Left ventricle myocardium superior (tissue), 1 donor: ENCODE measurements around the gene HS1BP3. TPM values are rescaled to one million over a fixed set of nuclear protein-coding genes. Genes with fewer than 3 reads are reported as not detected.

ENCODE experiments used
- ATAC-seq: fragments of 200-7000 bp; cut with Tn5 transposase; one replicate; pipeline ENCODE4 v1.9.1; 2020; ENCODE audit warnings: mild to moderate bottlenecking, moderate library complexity
- DNase-seq: peaks from one replicate; pipeline ENCODE4 v3.0.0-alpha.2; 2020
- intact Hi-C: fragments of 100-400 bp; cut with micrococcal nuclease; formaldehyde crosslinking; loops from one replicate; pipeline ENCODE4 v1.11.0; 2022
- total RNA-seq: library from RNA; stranded (reverse); fragmentation: NEBNext Ultra II Directional; extraction: Animal tissue kit (Norgen Biotek cat#: 25700); gene quantifications from one replicate; pipeline ENCODE4 v1.2.1, GENCODE V29; 2021
- donor health status: DM: no; HTN: yes; CAD: no; lungs with severe emphysema.

HS1BP3 gene
- total RNA-seq, 1 donor from 2014 or later, result 20.2 TPM

- DNase-seq (no peak), ATAC-seq (no peak)
- intact Hi-C loops, result no loop called here
Measured at GRCh38 chr2:20599861-20600461, 50.9 kb downstream of the HS1BP3 start.

GRCh38 chr2:20599001-20599600 lies 51.8 kb downstream of the HS1BP3 start:
- intact Hi-C loops, result no loop called here
- peak; percentile 87 for ATAC-seq
- DNase-seq, result peak; percentile 89

GRCh38 chr2:20597860-20598183 lies 53.1 kb downstream of the HS1BP3 start:
- DNase-seq (no peak), ATAC-seq (no peak)
- intact Hi-C loops, result no loop called here

- intact Hi-C loops, result no loop called here
- ATAC-seq (peak; percentile 77), DNase-seq (peak; percentile 84)
Measured at GRCh38 chr2:20596973-20597859, 53.7 kb downstream of the HS1BP3 start.

GRCh38 chr2:20596193-20596972 lies 54.5 kb downstream of the HS1BP3 start:
- DNase-seq (no peak), ATAC-seq (no peak)
- intact Hi-C loops, result no loop called here

- intact Hi-C loops, result no loop called here
- ATAC-seq (no peak), DNase-seq (no peak)
Measured at GRCh38 chr2:20595439-20596192, 55.3 kb downstream of the HS1BP3 start.

- DNase-seq (no peak), ATAC-seq (no peak)
- intact Hi-C loops, result no loop called here
Measured at GRCh38 chr2:20594957-20595356, 55.9 kb downstream of the HS1BP3 start.

GRCh38 chr2:20594048-20594750 lies 56.7 kb downstream of the HS1BP3 start:
- no peak for ATAC-seq

GRCh38 chr2:20593072-20594034 lies 57.5 kb downstream of the HS1BP3 start:
- ATAC-seq (no peak), DNase-seq (no peak)
- intact Hi-C loops, result no loop called here

More at GRCh38 chr2:20594048-20594750, 56.7 kb downstream of the HS1BP3 start:
- intact Hi-C loops, result no loop called here
- DNase-seq, result no peak

GRCh38 chr2:20592106-20593071 lies 58.5 kb downstream of the HS1BP3 start:
- ATAC-seq, result no peak
- intact Hi-C loops, result no loop called here
- no peak for DNase-seq

GRCh38 chr2:20590704-20591515 lies 60.0 kb downstream of the HS1BP3 start:
- ATAC-seq (peak; percentile 82), DNase-seq (peak; percentile 81)
- intact Hi-C loops, result no loop called here

- no peak for DNase-seq
- ATAC-seq, result no peak
- intact Hi-C loops, result no loop called here
Measured at GRCh38 chr2:20589975-20590703, 60.8 kb downstream of the HS1BP3 start.

- DNase-seq (no peak), ATAC-seq (no peak)
- intact Hi-C loops, result no loop called here
Measured at GRCh38 chr2:20588918-20589871, 61.7 kb downstream of the HS1BP3 start.
